Measurements from ENCODE around the gene UMPS.
A peak's percentile ranks its signal among the peaks of the same experiment; 100 is the strongest.

The UMPS gene

GRCh38 chr3:124758851-124759635, 28.8 kb downstream of the UMPS start:
- Histone ChIP-seq H3K27me3 (replicated peaks; ENCODE audit: control insufficient read depth, insufficient read depth, low read length) (no peaks in the 10 kb centered on the region), H3K4me3 (replicated peaks; ENCODE audit: low read depth, low read length) (no peak overlapping the region), H3K36me3 (ENCODE audit: control insufficient read depth, insufficient read depth, low read length) (no peaks in the 10 kb centered on the region)
- DNase-seq (ENCODE audit: extremely low read depth, insufficient read length), result no peak
- TF ChIP-seq CTCF (IDR thresholded peaks at IDR 0.05; ENCODE audit: insufficient read depth, low read length, poor library complexity, severe bottlenecking), result no peak

- TF ChIP-seq CTCF (IDR thresholded peaks at IDR 0.05; ENCODE audit: insufficient read depth, low read length, poor library complexity, severe bottlenecking), result no peak
- Histone ChIP-seq H3K27me3 (replicated peaks; ENCODE audit: control insufficient read depth, insufficient read depth, low read length) (no peaks in the 10 kb centered on the region), H3K4me3 (replicated peaks; ENCODE audit: low read depth, low read length) (no peak overlapping the region), H3K36me3 (ENCODE audit: control insufficient read depth, insufficient read depth, low read length) (no peaks in the 10 kb centered on the region)
- DNase-seq (ENCODE audit: extremely low read depth, insufficient read length), result no peak
Observed at GRCh38 chr3:124759666-124760401, 29.6 kb downstream of the UMPS start.

- Histone ChIP-seq H3K4me3 (replicated peaks; ENCODE audit: low read depth, low read length) (no peak overlapping the region), H3K36me3 (ENCODE audit: control insufficient read depth, insufficient read depth, low read length) (no peaks in the 10 kb centered on the region), H3K27me3 (replicated peaks; ENCODE audit: control insufficient read depth, insufficient read depth, low read length) (no peaks in the 10 kb centered on the region)
- no peak for TF ChIP-seq CTCF (IDR thresholded peaks at IDR 0.05; ENCODE audit: insufficient read depth, low read length, poor library complexity, severe bottlenecking)
- DNase-seq (ENCODE audit: extremely low read depth, insufficient read length), result no peak
Observed at GRCh38 chr3:124760601-124761000, 30.3 kb downstream of the UMPS start.

- Histone ChIP-seq H3K36me3 (ENCODE audit: control insufficient read depth, insufficient read depth, low read length) (no peaks in the 10 kb centered on the region), H3K4me3 (replicated peaks; ENCODE audit: low read depth, low read length) (no peak overlapping the region), H3K27me3 (replicated peaks; ENCODE audit: control insufficient read depth, insufficient read depth, low read length) (no peaks in the 10 kb centered on the region)
- TF ChIP-seq CTCF (IDR thresholded peaks at IDR 0.05; ENCODE audit: insufficient read depth, low read length, poor library complexity, severe bottlenecking), result peak; percentile 90
- peak; percentile 33 for DNase-seq (ENCODE audit: extremely low read depth, insufficient read length)
Observed at GRCh38 chr3:124761250-124761796, 31.1 kb downstream of the UMPS start.

GRCh38 chr3:124761935-124762660, 31.8 kb downstream of the UMPS start:
- no peak for TF ChIP-seq CTCF (IDR thresholded peaks at IDR 0.05; ENCODE audit: insufficient read depth, low read length, poor library complexity, severe bottlenecking)
- no peak for DNase-seq (ENCODE audit: extremely low read depth, insufficient read length)
- Histone ChIP-seq H3K4me3 (replicated peaks; ENCODE audit: low read depth, low read length) (no peak overlapping the region), H3K36me3 (ENCODE audit: control insufficient read depth, insufficient read depth, low read length) (no peaks in the 10 kb centered on the region), H3K27me3 (replicated peaks; ENCODE audit: control insufficient read depth, insufficient read depth, low read length) (no peaks in the 10 kb centered on the region)

All from GM06990 (cell line).